GM12875 (cell line): Measurements from ENCODE around the gene UPF3B.
"Not testable (repeated sequence)": the region's sequence is repeated elsewhere in the genome, so short reads cannot be mapped to it uniquely, and the experiment has no call there.

Experiments
- H3K4me3 ChIP-seq: one replicate; pipeline ENCODE4 v1.5.1; 2011; ENCODE audit warnings: low read depth, low read length, control low read depth
- TF ChIP-seq, protein P1 (sequence below): IDR thresholded peaks from 2 replicates; pipeline ENCODE4 v1.5.1; 2011; ENCODE audit warnings: low read depth, mild to moderate bottlenecking, control low read depth, inconsistent platforms, low read length, moderate library complexity, borderline replicate concordance; ENCODE audit not compliant: insufficient read depth

UPF3B gene

DNA sequence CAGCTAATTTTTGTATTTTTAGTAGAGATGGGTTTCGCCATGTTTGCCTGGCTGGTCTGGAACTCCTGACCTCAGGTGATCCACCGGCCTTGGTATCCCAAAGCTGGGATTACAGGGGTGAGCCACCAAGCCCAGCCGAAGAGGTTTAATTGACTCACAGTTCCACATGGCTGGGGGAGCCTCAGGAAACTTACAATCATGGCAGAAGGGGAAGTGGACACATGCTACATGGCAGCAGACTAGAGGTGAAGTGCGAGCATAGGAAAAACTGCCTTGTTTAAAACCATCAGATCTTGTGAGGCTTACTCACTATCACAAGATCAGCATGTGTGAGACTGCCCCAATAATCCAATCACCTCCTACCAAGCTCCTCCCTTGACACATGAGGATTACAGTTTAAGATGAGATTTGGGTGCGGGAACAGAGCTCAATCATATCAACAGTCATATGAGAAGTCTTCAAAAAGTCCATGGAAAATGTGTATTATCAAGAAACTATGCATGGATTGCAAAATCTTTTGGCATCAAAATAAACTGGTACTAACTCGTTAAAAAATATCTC lies 35.6 kb downstream of the UPF3B start:
- H3K4me3 ChIP-seq = no peak overlapping the region
- TF ChIP-seq, protein P1, sequence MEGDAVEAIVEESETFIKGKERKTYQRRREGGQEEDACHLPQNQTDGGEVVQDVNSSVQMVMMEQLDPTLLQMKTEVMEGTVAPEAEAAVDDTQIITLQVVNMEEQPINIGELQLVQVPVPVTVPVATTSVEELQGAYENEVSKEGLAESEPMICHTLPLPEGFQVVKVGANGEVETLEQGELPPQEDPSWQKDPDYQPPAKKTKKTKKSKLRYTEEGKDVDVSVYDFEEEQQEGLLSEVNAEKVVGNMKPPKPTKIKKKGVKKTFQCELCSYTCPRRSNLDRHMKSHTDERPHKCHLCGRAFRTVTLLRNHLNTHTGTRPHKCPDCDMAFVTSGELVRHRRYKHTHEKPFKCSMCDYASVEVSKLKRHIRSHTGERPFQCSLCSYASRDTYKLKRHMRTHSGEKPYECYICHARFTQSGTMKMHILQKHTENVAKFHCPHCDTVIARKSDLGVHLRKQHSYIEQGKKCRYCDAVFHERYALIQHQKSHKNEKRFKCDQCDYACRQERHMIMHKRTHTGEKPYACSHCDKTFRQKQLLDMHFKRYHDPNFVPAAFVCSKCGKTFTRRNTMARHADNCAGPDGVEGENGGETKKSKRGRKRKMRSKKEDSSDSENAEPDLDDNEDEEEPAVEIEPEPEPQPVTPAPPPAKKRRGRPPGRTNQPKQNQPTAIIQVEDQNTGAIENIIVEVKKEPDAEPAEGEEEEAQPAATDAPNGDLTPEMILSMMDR = no peak

- H3K4me3 ChIP-seq = no peak overlapping the region
- TF ChIP-seq, protein P1 = no peak
Observed at GRCh38 chrX:119816300-119816699, 36.5 kb downstream of the UPF3B start.

DNA sequence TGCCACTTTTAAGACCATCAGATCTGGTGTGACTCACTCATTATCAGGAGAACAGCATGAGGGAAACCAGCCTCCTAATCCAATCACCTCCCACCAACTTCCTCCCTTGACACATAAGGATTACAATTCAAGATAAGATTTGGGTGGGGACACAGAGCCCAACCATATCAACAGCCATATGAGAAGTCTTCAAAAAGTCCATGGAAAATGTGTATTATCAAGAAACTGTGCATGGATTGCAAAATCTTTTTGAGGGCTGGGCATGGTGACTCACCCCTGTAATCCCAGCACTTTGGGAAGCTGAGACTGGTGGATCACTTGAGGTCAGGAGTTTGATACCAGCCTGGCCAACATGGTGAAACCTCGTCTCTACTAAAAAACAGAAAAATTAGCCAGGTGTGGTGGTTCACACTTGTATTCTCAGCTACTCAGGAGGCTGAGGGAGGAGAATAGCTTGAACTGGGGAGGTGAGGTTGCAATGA lies 43.5 kb downstream of the UPF3B start:
- H3K4me3 ChIP-seq = no peak overlapping the region
- TF ChIP-seq, protein P1 = no peak

- H3K4me3 ChIP-seq = not testable (repeated sequence)
Observed at GRCh38 chrX:119808461-119808860, 44.3 kb downstream of the UPF3B start.

DNA sequence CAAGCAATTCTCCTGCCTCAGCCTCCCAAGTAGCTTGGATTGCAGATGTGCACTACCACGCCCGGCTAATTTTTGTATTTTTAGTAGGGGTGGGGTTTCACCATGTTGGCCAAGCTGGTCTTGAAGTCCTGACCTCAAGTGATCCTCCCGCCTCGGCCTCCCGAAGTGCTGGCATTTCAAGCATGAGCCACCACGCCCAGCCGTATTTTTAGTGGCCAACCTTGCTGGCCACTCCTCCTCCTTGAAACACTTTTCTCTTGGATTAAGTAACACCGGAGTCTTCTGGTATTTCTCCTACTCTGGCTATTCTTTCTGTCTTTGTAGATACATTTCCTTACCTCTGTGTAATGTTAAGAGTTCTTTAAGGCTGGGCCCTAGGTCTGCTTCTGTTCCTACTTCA lies 50.2 kb downstream of the UPF3B start:
- no peak overlapping the region for H3K4me3 ChIP-seq
- TF ChIP-seq, protein P1 = no peak

DNA sequence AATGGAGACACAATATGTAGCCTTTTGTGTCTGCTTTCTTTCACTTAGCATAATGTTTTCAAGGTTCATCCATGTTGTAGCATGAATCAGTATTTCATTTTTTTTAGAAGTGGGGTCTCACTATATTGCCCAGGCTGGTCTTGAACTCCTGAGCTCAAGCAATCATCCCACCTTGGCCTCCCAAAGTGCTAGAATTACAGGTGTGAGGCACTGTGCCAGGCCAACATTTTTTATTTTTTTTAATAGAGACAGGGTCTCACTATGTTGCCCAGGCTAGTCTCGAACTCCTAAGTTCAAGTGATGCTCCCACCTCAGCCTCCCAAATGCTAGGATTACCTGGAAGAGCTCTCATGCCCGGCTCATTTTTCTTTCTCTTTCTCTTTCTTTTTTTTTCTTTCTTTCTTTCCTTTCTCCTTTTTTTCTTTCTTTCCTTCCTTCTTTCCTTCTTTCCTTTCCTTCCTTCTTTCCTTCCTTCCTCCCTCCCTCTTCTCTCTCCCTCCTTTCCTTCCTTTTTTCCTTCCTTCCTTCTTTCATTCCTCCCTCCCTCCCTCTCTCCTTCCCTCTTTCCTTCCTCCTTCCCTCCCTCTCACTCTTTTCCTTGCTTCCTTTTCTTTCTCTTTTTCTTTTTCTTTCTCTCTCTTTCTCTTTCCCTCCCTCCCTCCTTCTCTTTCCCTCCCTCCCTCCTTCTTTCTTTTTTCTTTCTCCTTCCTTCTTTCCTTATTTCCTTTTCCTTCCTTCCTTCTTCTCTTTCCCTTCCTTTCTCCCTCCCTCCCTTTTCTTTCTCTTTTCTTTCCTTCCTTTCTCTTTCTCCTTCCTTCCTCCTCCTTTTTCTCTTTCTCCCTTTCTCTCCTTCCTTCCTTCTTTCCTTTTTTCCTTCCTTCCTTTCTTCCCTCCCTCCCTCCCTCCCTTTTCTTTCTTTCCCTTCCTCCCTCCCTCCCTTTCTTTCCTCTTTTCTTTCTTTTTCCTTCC lies 51.2 kb downstream of the UPF3B start:
- H3K4me3 ChIP-seq = no peak overlapping the region
- TF ChIP-seq, protein P1 = no peak

DNA sequence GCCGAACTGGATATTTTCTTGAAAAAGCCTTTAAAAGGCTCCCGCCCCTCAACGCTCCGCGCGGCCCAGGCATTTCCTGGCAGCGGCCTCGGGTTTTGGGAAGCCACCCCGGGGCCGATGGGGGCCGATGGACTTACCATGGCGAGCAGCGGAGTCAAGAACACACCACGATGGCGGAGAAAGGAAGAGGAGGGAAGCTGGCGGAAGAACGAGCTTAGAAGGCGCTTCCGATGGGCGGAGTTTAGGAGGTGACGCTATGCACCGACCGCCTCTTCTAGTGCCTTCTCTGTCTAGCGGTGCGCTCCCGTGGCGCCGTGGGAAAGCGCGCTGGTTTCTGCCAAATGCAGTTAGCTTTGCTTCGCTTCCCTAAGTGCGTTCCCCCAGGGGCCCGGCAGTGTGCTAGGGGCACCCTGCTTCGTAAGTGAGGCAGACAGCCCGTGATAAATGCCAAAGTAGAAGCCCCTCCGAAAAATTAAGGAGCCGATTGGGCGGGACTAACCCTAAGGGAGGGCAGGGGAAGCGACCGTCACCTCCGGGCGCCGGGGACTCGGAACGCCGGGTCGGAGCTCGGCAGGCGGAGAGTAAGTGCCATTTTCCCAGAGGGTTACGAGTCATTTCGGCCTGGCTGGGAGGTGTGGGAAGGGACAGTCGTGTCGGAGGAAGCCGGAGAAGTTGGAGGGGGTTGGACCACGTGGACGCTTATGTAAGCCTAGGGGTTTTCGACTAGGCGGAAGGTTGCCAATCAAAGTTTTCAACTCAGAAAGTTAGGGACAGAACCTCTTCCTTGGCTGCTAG lies 61.1 kb downstream of the UPF3B start, which contains the start of gene RPL39:
Gene RPL39, minus strand, starts transcription at position 194 of the 795 bp plus-strand sequence. Its CDS starts 54 bp downstream, at position 140.
- peak within 1 kb of the TSS; percentile 75 for H3K4me3 ChIP-seq
- TF ChIP-seq, protein P1 = no peak
